ENCODE results near the gene ANKFY1.

ANKFY1 gene

GRCh38 chr17:4276514-4276913 is 12.7 kb upstream of the ANKFY1 start:
- in situ Hi-C loops (cut with HindIII; ENCODE audit: low sequenced_read_pairs) = no loop called here
- no peak overlapping the region for H3K4me3 ChIP-seq (ENCODE audit: low read depth, low read length)
- no peak for DNase-seq (ENCODE audit: low read depth, low spot score)
- no peak for TF ChIP-seq CTCF (IDR thresholded peaks at IDR 0.05; ENCODE audit: low read depth, low read length)

DNA sequence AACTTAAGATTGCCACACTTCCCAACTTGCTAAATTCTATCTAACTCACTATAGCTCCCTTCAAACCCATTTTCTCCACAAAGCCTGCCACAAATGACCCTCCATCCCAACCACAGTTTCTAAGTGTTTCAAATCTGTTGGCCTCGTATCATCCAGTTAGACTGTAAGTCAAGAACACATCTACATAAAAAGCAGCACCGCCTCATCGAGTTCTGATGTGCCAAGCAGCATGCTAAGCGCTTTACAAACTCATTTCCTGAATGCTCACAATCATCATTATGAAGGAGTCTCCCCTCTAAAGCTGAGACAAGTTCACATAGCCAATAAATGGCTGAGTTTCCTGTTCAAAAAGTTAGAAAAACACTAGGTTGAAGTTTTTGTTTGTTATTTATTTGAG is 9.2 kb upstream of the ANKFY1 start:
- in situ Hi-C loops (cut with HindIII; ENCODE audit: low sequenced_read_pairs) = no loop called here
- TF ChIP-seq CTCF (IDR thresholded peaks at IDR 0.05; ENCODE audit: low read depth, low read length) = no peak
- no peak overlapping the region for H3K4me3 ChIP-seq (ENCODE audit: low read depth, low read length)
- no peak for DNase-seq (ENCODE audit: low read depth, low spot score)

- in situ Hi-C loops (cut with HindIII; ENCODE audit: low sequenced_read_pairs) = no loop called here
- no peak for DNase-seq (ENCODE audit: low read depth, low spot score)
- TF ChIP-seq CTCF (IDR thresholded peaks at IDR 0.05; ENCODE audit: low read depth, low read length) = no peak
- no peak overlapping the region for H3K4me3 ChIP-seq (ENCODE audit: low read depth, low read length)
These were observed 8.6 kb upstream of the ANKFY1 start for GRCh38 chr17:4272213-4272971.

- in situ Hi-C loops (cut with HindIII; ENCODE audit: low sequenced_read_pairs) = no loop called here
- no peak for TF ChIP-seq CTCF (IDR thresholded peaks at IDR 0.05; ENCODE audit: low read depth, low read length)
- H3K4me3 ChIP-seq (ENCODE audit: low read depth, low read length) = no peak overlapping the region
- DNase-seq (ENCODE audit: low read depth, low spot score) = no peak
These were observed 7.0 kb upstream of the ANKFY1 start for GRCh38 chr17:4270736-4271135.

- H3K4me3 ChIP-seq (ENCODE audit: low read depth, low read length) = no peak overlapping the region
- in situ Hi-C loops (cut with HindIII; ENCODE audit: low sequenced_read_pairs) = no loop called here
- TF ChIP-seq CTCF (IDR thresholded peaks at IDR 0.05; ENCODE audit: low read depth, low read length) = no peak
- DNase-seq (ENCODE audit: low read depth, low spot score) = no peak
These were observed 6.1 kb upstream of the ANKFY1 start for GRCh38 chr17:4269915-4270314.

GRCh38 chr17:4267402-4267801 is 3.6 kb upstream of the ANKFY1 start:
- TF ChIP-seq CTCF (IDR thresholded peaks at IDR 0.05; ENCODE audit: low read depth, low read length) = no peak
- DNase-seq (ENCODE audit: low read depth, low spot score) = no peak
- H3K4me3 ChIP-seq (ENCODE audit: low read depth, low read length) = no peak overlapping the region
- in situ Hi-C loops (cut with HindIII; ENCODE audit: low sequenced_read_pairs) = no loop called here

All from astrocyte of the spinal cord (primary cell).